ENCODE results near the gene BARX2.

DNA sequence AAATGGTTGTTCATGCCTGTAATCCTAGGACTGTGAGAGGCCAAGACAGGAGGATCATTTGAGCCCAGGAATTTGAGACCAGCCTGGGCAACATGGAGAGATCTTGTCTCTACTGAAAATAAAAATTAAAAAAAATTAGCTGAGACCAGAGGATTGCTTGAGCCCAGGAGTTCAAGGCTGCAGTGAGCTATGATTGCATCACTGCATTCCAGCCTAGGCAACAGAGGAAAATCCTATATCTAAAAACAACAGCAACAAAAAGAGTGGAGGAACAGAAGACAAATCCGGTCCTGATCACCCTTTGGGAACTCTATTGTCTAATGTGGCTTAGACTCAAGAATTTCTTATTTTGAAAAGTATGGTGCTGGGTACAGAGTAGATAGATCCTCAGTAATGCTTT is 17.3 kb downstream of the BARX2 start:
- TF ChIP-seq, protein P1, sequence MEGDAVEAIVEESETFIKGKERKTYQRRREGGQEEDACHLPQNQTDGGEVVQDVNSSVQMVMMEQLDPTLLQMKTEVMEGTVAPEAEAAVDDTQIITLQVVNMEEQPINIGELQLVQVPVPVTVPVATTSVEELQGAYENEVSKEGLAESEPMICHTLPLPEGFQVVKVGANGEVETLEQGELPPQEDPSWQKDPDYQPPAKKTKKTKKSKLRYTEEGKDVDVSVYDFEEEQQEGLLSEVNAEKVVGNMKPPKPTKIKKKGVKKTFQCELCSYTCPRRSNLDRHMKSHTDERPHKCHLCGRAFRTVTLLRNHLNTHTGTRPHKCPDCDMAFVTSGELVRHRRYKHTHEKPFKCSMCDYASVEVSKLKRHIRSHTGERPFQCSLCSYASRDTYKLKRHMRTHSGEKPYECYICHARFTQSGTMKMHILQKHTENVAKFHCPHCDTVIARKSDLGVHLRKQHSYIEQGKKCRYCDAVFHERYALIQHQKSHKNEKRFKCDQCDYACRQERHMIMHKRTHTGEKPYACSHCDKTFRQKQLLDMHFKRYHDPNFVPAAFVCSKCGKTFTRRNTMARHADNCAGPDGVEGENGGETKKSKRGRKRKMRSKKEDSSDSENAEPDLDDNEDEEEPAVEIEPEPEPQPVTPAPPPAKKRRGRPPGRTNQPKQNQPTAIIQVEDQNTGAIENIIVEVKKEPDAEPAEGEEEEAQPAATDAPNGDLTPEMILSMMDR (IDR thresholded peaks at IDR 0.05) = no peak
- no peak for TF ChIP-seq POLR2A (IDR thresholded peaks at IDR 0.05)

Data from heart left ventricle (tissue), 13 donors.